Measurements from ENCODE around the gene GARIN5A. TPM values are rescaled to one million over a fixed set of nuclear protein-coding genes. Genes with fewer than 3 reads are reported as not detected.

Gene GARIN5A
- total and polyA plus RNA-seq, 2 experiments from 2014 or later, result 13.3 to 25.0 TPM

- H3K9me3 Mint-ChIP-seq, result peaks cover 96% of the 10 kb centered on the region
- peaks cover 9% of the 10 kb centered on the region for H3K36me3 ChIP-seq (ENCODE audit: insufficient read depth)
These were observed 8.8 kb upstream of the GARIN5A start for GRCh38 chr19:50485284-50485955.

DNA sequence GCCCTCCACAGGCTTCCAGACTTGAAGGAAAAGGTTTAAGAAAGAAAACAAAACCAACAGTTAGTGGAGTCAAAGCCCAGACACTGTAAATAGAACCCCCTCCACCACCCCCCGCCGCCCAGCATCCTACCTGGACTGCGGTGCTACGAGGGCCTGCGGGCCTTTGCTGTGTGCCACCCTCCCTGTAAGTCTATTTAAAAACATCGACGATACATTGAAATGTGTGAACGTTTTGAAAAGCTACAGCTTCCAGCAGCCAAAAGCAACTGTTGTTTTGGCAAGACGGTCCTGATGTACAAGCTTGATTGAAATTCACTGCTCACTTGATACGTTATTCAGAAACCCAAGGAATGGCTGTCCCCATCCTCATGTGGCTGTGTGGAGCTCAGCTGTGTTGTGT, 6.3 kb upstream of the GARIN5A start:
- Histone ChIP-seq H3K4me1 (ENCODE audit: insufficient read depth) (no peaks in the 10 kb centered on the region), H3K4me3 (no peak overlapping the region), H3K4me2 (no peak overlapping the region), H3K9me2 (ENCODE audit: insufficient read depth) (no peaks in the 10 kb centered on the region), H3F3A (replicated peaks; ENCODE audit: low read depth) (no peaks in the 10 kb centered on the region), H2AFZ (no peak overlapping the region), H4K20me1 (replicated peaks; ENCODE audit: insufficient read depth) (no peaks in the 10 kb centered on the region; the same call in 1 of the 2 replicates), H3K27me3 (ENCODE audit: insufficient read depth) (peaks cover 16% of the 10 kb centered on the region), H3K36me3 (ENCODE audit: insufficient read depth) (peaks cover 13% of the 10 kb centered on the region), H3K27ac (ENCODE audit: low read depth) (no peak overlapping the region), H3K79me2 (replicated peaks; ENCODE audit: insufficient read depth) (peaks cover 13% of the 10 kb centered on the region)
- Mint-ChIP-seq H3K4me3 (no peak overlapping the region), H3K9me3 (peaks cover 93% of the 10 kb centered on the region), H3K27ac (no peak overlapping the region), H3K36me3 (ENCODE audit: low read depth) (peaks cover 48% of the 10 kb centered on the region), H3K4me1 (no peaks in the 10 kb centered on the region), H3K27me3 (ENCODE audit: insufficient read depth, low read depth, poor library complexity) (peaks cover 2% of the 10 kb centered on the region)
- TF ChIP-seq EZH2 (IDR thresholded peaks at IDR 0.05; ENCODE audit: low read depth, unreplicated experiment) (no peak), REST (IDR thresholded peaks at IDR 0.05; ENCODE audit: unreplicated experiment) (no peak)
- ATAC-seq, result no peak
- DNase-seq (ENCODE audit: low spot score), result no peak

More at GRCh38 chr19:50485284-50485955, 8.8 kb upstream of the GARIN5A start:
- Histone ChIP-seq H3K4me3 (no peak overlapping the region), H4K20me1 (replicated peaks; ENCODE audit: insufficient read depth) (no peaks in the 10 kb centered on the region), H3F3A (replicated peaks; ENCODE audit: low read depth) (0 out of 2 replicates have a peak, but pooled peaks cover 2% of the 10 kb centered on the region), H3K4me1 (ENCODE audit: insufficient read depth) (peaks cover 13% of the 10 kb centered on the region; the same call in 1 of the 2 replicates), H2AFZ (no peak overlapping the region), H3K27me3 (ENCODE audit: insufficient read depth) (peaks cover 38% of the 10 kb centered on the region), H3K4me2 (no peak overlapping the region), H3K9me2 (ENCODE audit: insufficient read depth) (no peaks in the 10 kb centered on the region), H3K79me2 (replicated peaks; ENCODE audit: insufficient read depth) (no peaks in the 10 kb centered on the region), H3K27ac (ENCODE audit: low read depth) (no peak overlapping the region)
- ATAC-seq, result no peak
- Mint-ChIP-seq H3K27ac (no peak overlapping the region), H3K36me3 (ENCODE audit: low read depth) (peaks cover 51% of the 10 kb centered on the region), H3K4me1 (no peaks in the 10 kb centered on the region), H3K4me3 (no peak overlapping the region), H3K27me3 (ENCODE audit: insufficient read depth, low read depth, poor library complexity) (peaks cover 5% of the 10 kb centered on the region)
- no peak for DNase-seq (ENCODE audit: low spot score)
- TF ChIP-seq EZH2 (IDR thresholded peaks at IDR 0.05; ENCODE audit: low read depth, unreplicated experiment), result no peak
- TF ChIP-seq EZH2phosphoT487 (IDR thresholded peaks at IDR 0.05; ENCODE audit: unreplicated experiment), result no peak
- no peak for TF ChIP-seq CTCF (conservative IDR thresholded peaks at IDR 0.05; ENCODE audit: low read depth in 2 of 2)
